ENCODE data around the gene MACF1.
"Not testable (repeated sequence)": the region's sequence is repeated elsewhere in the genome, so short reads cannot be mapped to it uniquely, and the experiment has no call there.

Gene MACF1

DNA sequence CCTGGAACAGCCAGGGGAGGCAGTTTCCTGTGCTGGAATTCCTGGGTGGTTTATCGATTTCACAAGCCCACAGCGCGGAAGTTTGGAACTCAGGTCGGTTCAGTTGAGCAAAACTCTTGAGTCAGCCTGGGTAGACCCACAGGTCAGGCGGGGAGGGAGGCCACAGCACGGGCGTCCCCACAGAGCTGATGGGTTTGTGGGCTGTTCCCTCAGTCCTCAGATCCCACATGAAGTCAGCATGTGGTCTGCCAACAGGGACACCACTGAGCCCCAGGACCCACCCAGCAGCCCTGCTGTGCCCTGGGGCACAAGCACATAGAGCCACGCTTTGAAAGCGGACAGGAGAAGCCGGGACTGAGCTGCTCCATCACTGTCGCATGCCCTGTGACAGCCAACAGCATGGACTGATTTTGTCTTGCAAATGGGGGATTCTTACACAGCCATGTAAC, 304.4 kb downstream of the MACF1 start:
- TF ChIP-seq, protein P1, sequence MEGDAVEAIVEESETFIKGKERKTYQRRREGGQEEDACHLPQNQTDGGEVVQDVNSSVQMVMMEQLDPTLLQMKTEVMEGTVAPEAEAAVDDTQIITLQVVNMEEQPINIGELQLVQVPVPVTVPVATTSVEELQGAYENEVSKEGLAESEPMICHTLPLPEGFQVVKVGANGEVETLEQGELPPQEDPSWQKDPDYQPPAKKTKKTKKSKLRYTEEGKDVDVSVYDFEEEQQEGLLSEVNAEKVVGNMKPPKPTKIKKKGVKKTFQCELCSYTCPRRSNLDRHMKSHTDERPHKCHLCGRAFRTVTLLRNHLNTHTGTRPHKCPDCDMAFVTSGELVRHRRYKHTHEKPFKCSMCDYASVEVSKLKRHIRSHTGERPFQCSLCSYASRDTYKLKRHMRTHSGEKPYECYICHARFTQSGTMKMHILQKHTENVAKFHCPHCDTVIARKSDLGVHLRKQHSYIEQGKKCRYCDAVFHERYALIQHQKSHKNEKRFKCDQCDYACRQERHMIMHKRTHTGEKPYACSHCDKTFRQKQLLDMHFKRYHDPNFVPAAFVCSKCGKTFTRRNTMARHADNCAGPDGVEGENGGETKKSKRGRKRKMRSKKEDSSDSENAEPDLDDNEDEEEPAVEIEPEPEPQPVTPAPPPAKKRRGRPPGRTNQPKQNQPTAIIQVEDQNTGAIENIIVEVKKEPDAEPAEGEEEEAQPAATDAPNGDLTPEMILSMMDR (IDR thresholded peaks at IDR 0.05; ENCODE audit: low read length), result peak; percentile 27
- TF ChIP-seq EZH2 (optimal IDR thresholded peaks at IDR 0.05; ENCODE audit: low read depth, low read length), result no peak
- H3K27ac ChIP-seq (ENCODE audit: low read length), result peak overlapping the region; percentile 100
- no peaks in the 10 kb centered on the region for H3K36me3 ChIP-seq (replicated peaks; ENCODE audit: insufficient read depth, low read length)
- peak overlapping the region; percentile 92 for H3K4me2 ChIP-seq (ENCODE audit: low read depth, low read length)
- peak; percentile 80 for DNase-seq
- peak overlapping the region; percentile 75 for H3K9ac ChIP-seq (ENCODE audit: low read length)
- no peaks in the 10 kb centered on the region for H3K9me2 ChIP-seq (replicated peaks; ENCODE audit: insufficient read depth, low read length)
- H3K4me3 ChIP-seq (ENCODE audit: low read length), result peak overlapping the region; percentile 52
- peaks cover 45% of the 10 kb centered on the region for H3K79me2 ChIP-seq (ENCODE audit: low read length)
- H3K27me3 ChIP-seq (replicated peaks; ENCODE audit: insufficient read depth, low read length), result no peaks in the 10 kb centered on the region
- peaks cover 47% of the 10 kb centered on the region for H3K4me1 ChIP-seq (ENCODE audit: low read length)
- peaks cover 33% of the 10 kb centered on the region for H3F3A ChIP-seq (ENCODE audit: insufficient read depth, low read length)
- 0 out of 2 replicates have a peak overlapping the region, but pooled peaks have one; percentile 25 for H2AFZ ChIP-seq (ENCODE audit: low read length)
- no peaks in the 10 kb centered on the region for H4K20me1 ChIP-seq (ENCODE audit: insufficient read depth, low read length)
- no peaks in the 10 kb centered on the region for H3K9me3 ChIP-seq (replicated peaks; ENCODE audit: insufficient read depth, low read length)

DNA sequence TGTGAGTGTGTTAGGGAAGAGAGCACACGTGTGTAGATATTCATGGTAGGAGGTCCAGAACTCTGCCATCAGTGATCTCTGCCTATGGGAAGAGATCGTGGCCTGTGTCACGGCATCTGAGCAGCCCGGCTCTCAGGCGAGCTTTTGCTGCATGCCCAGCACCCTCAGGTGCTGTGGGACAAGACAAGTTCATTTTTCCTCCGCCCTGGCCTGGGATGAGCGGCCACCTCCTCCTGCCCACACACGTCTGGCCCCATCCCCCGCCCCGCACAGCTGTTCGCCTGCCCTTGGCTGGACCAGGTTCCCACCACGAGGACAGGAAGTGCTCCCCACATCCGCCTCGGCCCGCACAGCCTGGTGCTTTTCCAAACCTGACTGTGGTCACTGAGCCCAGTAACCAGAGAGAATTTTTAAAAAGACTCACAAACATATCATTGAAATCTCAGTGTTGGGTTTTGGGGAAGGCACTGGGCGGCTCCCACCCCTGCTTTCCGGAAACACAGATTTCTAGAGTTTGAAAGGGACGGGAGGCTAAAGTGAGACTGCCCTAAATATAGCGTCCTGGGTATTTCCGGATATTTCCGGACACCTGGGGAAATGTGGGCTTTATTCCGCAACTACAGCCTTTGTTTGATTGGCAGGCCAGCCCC, 305.0 kb downstream of the MACF1 start:
- TF ChIP-seq, protein P1 (IDR thresholded peaks at IDR 0.05; ENCODE audit: low read length), result no peak
- no peak for TF ChIP-seq EZH2phosphoT487 (IDR thresholded peaks at IDR 0.05; ENCODE audit: low read length)
- no peak for TF ChIP-seq EZH2 (optimal IDR thresholded peaks at IDR 0.05; ENCODE audit: low read depth, low read length)
- Histone ChIP-seq H3K4me3 (ENCODE audit: low read length) (peak overlapping the region; percentile 52), H3K36me3 (replicated peaks; ENCODE audit: insufficient read depth, low read length) (no peaks in the 10 kb centered on the region), H3K27ac (ENCODE audit: low read length) (peak overlapping the region; percentile 100), H3F3A (ENCODE audit: insufficient read depth, low read length) (peaks cover 33% of the 10 kb centered on the region), H3K9ac (ENCODE audit: low read length) (peak overlapping the region; percentile 75), H3K27me3 (replicated peaks; ENCODE audit: insufficient read depth, low read length) (no peaks in the 10 kb centered on the region), H3K79me2 (ENCODE audit: low read length) (peaks cover 39% of the 10 kb centered on the region), H4K20me1 (ENCODE audit: insufficient read depth, low read length) (no peaks in the 10 kb centered on the region), H2AFZ (ENCODE audit: low read length) (peak overlapping the region; percentile 42; the same call in 1 of the 2 replicates), H3K4me1 (ENCODE audit: low read length) (peaks cover 47% of the 10 kb centered on the region), H3K9me3 (replicated peaks; ENCODE audit: insufficient read depth, low read length) (no peaks in the 10 kb centered on the region), H3K9me2 (replicated peaks; ENCODE audit: insufficient read depth, low read length) (no peaks in the 10 kb centered on the region), H3K4me2 (ENCODE audit: low read depth, low read length) (peak overlapping the region; percentile 92)
- DNase-seq, result peak; percentile 92

DNA sequence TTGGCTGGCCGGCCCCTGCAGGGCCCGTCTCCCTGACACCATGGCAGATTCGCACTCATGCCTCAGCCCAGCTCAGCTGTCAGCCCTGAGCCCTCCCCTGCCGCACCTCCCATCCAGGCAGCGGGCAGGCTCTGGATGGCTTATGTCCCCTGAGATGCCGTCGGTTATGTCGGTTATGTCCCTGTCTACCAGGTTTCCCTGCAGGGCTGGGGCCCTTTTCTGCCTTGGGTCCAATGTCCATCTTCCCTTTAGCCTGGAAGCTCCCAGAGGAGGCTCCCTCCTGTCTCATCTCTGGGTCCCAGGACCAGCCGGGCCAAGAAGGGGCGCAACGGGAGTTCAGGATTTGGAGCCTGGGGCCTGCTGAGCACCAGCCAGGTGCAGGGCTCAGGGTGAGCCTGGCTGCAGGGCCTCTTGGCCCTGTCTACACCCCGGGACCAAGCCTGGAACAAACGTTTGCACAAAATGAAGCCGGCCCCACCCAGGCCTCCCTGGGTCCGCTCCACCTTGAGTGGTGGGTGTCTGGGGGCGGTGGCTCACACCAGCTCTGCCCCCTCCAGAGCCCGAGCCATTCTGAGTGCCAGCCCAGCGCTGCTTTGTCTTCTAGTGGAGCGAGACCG, 306.2 kb downstream of the MACF1 start:
- H3K79me2 ChIP-seq (ENCODE audit: low read length), result peaks cover 27% of the 10 kb centered on the region
- H2AFZ ChIP-seq (ENCODE audit: low read length); H4K20me1 ChIP-seq (ENCODE audit: insufficient read depth, low read length); H3K36me3 ChIP-seq (replicated peaks; ENCODE audit: insufficient read depth, low read length); H3K9me2 ChIP-seq (replicated peaks; ENCODE audit: insufficient read depth, low read length); H3K9ac ChIP-seq (ENCODE audit: low read length); H3K27me3 ChIP-seq (replicated peaks; ENCODE audit: insufficient read depth, low read length); H3K9me3 ChIP-seq (replicated peaks; ENCODE audit: insufficient read depth, low read length); H3K4me3 ChIP-seq (ENCODE audit: low read length); DNase-seq: not testable (repeated sequence)
- peaks cover 47% of the 10 kb centered on the region for H3K4me1 ChIP-seq (ENCODE audit: low read length)
- peaks cover 33% of the 10 kb centered on the region for H3F3A ChIP-seq (ENCODE audit: insufficient read depth, low read length)
- H3K4me2 ChIP-seq (ENCODE audit: low read depth, low read length), result peak overlapping the region; percentile 12; the same call in 1 of the 2 replicates
- peak overlapping the region; percentile 76; the same call in 1 of the 2 replicates for H3K27ac ChIP-seq (ENCODE audit: low read length)

DNA sequence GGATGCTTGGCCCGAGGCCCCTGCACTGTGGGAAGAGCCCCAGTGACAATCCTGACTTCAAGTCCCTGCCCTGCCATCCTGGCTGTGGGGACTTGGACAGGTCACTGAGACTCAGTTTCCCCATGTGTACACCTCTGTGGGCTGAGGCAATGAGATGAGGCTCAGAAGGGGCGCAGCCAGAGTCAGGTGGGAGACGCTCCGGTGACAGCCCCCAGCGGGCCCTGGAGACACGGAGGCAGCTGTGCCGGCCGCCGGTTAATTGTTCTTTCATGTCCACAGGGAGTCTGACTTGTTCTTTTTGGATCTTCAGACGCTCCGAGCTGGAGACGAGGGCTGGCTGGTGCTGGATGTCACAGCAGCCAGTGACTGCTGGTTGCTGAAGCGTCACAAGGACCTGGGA, 307.0 kb downstream of the MACF1 start:
- not testable (repeated sequence) for H3K4me3 ChIP-seq (ENCODE audit: low read length); H3K36me3 ChIP-seq (replicated peaks; ENCODE audit: insufficient read depth, low read length); H2AFZ ChIP-seq (ENCODE audit: low read length); H4K20me1 ChIP-seq (ENCODE audit: insufficient read depth, low read length); H3K27ac ChIP-seq (ENCODE audit: low read length); H3K9ac ChIP-seq (ENCODE audit: low read length); H3K27me3 ChIP-seq (replicated peaks; ENCODE audit: insufficient read depth, low read length); H3K4me2 ChIP-seq (ENCODE audit: low read depth, low read length); H3K9me2 ChIP-seq (replicated peaks; ENCODE audit: insufficient read depth, low read length); DNase-seq; H3K9me3 ChIP-seq (replicated peaks; ENCODE audit: insufficient read depth, low read length)
- Histone ChIP-seq H3F3A (ENCODE audit: insufficient read depth, low read length) (peaks cover 32% of the 10 kb centered on the region), H3K79me2 (ENCODE audit: low read length) (peaks cover 19% of the 10 kb centered on the region), H3K4me1 (ENCODE audit: low read length) (peaks cover 40% of the 10 kb centered on the region)

DNA sequence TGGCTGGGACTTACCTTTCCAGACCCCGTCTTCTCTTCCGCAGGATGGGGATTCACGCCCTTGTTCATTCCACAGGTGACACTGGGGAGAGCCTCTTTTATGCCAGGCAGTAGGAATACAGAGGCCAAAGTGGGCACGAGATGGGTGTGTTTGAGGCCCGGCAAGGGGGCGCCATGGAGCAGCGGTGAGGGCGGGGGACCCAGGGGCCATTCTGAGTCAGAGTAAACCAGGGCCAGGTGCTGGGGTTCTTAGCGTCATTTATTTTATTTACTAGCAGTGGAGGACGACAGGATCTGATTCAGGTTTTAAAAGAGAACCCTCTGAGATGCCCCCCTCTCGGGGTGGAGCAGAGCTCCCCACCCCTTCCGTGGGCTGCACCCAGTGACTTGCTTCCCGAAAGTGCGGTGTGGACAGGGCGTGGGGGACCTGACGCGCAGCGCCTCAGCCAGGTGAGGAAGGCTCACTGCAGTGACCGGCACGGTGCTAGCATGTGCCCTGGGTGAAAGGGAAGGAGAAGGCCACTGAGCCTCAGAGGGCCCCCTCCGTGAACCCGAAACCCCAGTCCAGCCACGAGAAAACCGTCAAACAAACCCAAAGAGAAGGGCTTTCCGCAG, 307.8 kb downstream of the MACF1 start:
- H3K36me3 ChIP-seq (replicated peaks; ENCODE audit: insufficient read depth, low read length); H3K27ac ChIP-seq (ENCODE audit: low read length); H3K9me2 ChIP-seq (replicated peaks; ENCODE audit: insufficient read depth, low read length); H4K20me1 ChIP-seq (ENCODE audit: insufficient read depth, low read length); H3K4me2 ChIP-seq (ENCODE audit: low read depth, low read length); H3K9me3 ChIP-seq (replicated peaks; ENCODE audit: insufficient read depth, low read length); H3K27me3 ChIP-seq (replicated peaks; ENCODE audit: insufficient read depth, low read length); H2AFZ ChIP-seq (ENCODE audit: low read length); H3K4me3 ChIP-seq (ENCODE audit: low read length); H3K9ac ChIP-seq (ENCODE audit: low read length); DNase-seq: not testable (repeated sequence)
- peaks cover 24% of the 10 kb centered on the region for H3F3A ChIP-seq (ENCODE audit: insufficient read depth, low read length)
- peaks cover 31% of the 10 kb centered on the region for H3K4me1 ChIP-seq (ENCODE audit: low read length)
- peaks cover 10% of the 10 kb centered on the region for H3K79me2 ChIP-seq (ENCODE audit: low read length)

DNA sequence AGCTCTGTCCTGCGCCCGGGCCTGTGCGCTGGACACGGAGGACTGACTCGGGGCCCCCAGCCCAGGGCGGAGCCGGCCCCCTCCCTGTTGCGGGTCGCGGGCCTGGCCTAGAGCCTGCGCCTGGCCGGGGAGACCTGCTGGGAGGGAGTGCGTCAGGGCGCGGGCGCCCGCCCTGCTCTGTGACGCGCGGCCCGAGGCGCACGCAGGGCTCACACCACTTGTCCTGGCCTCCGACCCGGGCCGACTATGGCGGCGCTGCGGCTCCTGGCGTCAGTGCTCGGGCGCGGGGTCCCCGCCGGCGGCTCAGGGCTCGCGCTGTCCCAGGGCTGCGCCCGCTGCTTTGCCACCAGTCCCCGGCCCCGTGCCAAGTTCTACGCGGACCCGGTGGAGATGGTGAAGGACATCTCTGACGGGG, 310.2 kb downstream of the MACF1 start:
- not testable (repeated sequence) for H3K27ac ChIP-seq (ENCODE audit: low read length); H3F3A ChIP-seq (ENCODE audit: insufficient read depth, low read length); H3K27me3 ChIP-seq (replicated peaks; ENCODE audit: insufficient read depth, low read length); H3K36me3 ChIP-seq (replicated peaks; ENCODE audit: insufficient read depth, low read length); H4K20me1 ChIP-seq (ENCODE audit: insufficient read depth, low read length); DNase-seq; H2AFZ ChIP-seq (ENCODE audit: low read length); H3K4me1 ChIP-seq (ENCODE audit: low read length); H3K9me3 ChIP-seq (replicated peaks; ENCODE audit: insufficient read depth, low read length); H3K4me2 ChIP-seq (ENCODE audit: low read depth, low read length); H3K9ac ChIP-seq (ENCODE audit: low read length); H3K9me2 ChIP-seq (replicated peaks; ENCODE audit: insufficient read depth, low read length); H3K79me2 ChIP-seq (ENCODE audit: low read length); H3K4me3 ChIP-seq (ENCODE audit: low read length)
